ENCODE measurements around the gene RBMY1E.
"Not testable (repeated sequence)": the region's sequence is repeated elsewhere in the genome, so short reads cannot be mapped to it uniquely, and the experiment has no call there.

RBMY1E gene

GRCh38 chrY:21917932-21918331 is at the start of gene RBMY1E:
RBMY1E (minus strand) TSS chrY:21918032; CDS start chrY:21916054, 1,978 bp downstream.
- not testable (repeated sequence) for DNase-seq (ENCODE audit: extremely low read depth in 1 of 2, low read depth in 1 of 2)

- not testable (repeated sequence) for DNase-seq (ENCODE audit: extremely low read depth in 1 of 2, low read depth in 1 of 2)
Measured at GRCh38 chrY:21894426-21894825, 23.4 kb downstream of the RBMY1E start, which contains the start of gene RBMY1D. RBMY1D (minus strand) TSS chrY:21894526; CDS start chrY:21892513, 2,013 bp downstream.

GRCh38 chrY:21869407-21870076 is 48.3 kb downstream of the RBMY1E start:
- DNase-seq (ENCODE audit: extremely low read depth in 1 of 2, low read depth in 1 of 2): not testable (repeated sequence)

Measured in activated CD8-positive, alpha-beta memory T cell treated with anti-CD3 and anti-CD28 coated beads for 1 hour (primary cell).